Measurements from ENCODE around the gene CDCA4.

The CDCA4 gene

DNA sequence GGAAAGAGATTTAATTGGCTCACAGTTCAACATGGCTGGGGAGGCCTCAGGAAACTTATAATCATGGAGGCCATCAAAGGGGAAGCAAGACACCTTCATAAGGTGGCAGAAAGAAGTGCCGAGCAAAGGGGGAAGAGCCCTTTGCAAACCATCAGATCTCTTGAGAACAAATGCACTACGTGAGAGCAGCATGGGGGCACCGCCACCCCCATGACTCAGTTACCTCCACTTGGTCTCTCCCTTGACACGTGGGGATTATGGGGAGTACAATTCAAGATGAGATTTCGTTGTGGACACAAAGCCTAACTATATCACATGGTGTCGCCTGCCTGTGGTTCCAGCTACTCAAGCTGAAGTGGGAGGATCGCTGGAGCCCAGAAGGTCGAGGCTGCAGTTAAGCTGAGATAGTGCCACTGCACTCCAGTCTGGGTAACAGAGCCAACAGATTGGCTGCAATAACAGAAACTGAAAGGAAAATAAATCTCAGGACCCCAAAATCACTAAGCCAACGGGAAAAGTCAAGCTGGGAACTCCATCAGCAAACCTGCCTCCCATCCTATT, 10.0 kb upstream of the CDCA4 start:
- TF ChIP-seq, protein P1, sequence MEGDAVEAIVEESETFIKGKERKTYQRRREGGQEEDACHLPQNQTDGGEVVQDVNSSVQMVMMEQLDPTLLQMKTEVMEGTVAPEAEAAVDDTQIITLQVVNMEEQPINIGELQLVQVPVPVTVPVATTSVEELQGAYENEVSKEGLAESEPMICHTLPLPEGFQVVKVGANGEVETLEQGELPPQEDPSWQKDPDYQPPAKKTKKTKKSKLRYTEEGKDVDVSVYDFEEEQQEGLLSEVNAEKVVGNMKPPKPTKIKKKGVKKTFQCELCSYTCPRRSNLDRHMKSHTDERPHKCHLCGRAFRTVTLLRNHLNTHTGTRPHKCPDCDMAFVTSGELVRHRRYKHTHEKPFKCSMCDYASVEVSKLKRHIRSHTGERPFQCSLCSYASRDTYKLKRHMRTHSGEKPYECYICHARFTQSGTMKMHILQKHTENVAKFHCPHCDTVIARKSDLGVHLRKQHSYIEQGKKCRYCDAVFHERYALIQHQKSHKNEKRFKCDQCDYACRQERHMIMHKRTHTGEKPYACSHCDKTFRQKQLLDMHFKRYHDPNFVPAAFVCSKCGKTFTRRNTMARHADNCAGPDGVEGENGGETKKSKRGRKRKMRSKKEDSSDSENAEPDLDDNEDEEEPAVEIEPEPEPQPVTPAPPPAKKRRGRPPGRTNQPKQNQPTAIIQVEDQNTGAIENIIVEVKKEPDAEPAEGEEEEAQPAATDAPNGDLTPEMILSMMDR (IDR thresholded peaks at IDR 0.05), result no peak

GRCh38 chr14:105030194-105030593, 9.3 kb upstream of the CDCA4 start:
- TF ChIP-seq, protein P1 (IDR thresholded peaks at IDR 0.05), result no peak

DNA sequence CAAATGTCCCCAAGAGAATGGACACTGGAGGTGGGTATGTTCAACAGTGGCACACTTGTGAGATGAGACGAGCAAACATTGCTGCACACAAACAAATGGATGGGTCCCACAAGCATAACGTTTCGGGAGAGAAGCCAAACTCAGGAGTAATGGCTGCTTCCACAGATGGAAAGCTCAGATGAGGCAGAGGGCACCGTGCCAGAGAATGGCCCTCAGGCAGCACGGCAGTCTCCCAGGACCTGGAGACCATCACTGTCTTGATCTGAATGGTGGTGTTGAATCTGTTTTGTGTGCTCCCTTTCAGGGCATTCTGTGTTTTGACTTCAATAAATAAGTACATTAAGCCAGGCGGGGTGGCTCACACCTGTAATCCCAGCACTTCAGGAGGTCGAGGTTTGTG, 8.5 kb upstream of the CDCA4 start:
- TF ChIP-seq, protein P1 (IDR thresholded peaks at IDR 0.05), result no peak

DNA sequence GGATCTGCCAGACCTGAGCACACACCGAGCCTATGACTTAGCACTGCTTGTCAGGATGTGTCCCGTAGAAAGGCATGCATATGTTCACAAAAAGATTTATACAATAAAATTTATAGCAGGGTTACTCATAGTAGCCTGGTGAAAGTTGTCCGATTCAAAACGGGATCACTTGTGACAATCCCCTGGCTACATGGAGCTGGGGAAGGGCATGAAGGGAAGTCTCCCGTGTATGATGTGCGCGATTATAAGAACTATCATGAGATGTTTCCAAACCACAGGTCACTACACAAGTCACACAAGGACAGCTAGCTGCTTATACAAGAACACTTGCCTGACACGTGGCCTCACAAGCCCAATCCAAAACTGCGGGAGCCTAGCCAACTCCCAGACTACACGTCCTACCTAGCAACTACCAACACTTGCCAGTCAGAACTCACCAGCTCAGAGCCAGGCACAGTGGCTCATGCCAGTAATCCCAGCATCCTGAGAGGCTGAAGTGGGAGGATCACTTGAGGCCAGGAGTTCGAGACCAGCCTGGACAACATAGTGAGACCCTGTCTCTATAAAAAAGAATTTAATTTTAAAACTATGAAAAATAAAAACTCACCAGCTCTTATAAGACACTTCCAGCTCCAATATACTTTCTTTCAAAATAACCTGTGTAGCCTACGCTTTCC, 7.5 kb upstream of the CDCA4 start:
- TF ChIP-seq, protein P1 (IDR thresholded peaks at IDR 0.05), result no peak

DNA sequence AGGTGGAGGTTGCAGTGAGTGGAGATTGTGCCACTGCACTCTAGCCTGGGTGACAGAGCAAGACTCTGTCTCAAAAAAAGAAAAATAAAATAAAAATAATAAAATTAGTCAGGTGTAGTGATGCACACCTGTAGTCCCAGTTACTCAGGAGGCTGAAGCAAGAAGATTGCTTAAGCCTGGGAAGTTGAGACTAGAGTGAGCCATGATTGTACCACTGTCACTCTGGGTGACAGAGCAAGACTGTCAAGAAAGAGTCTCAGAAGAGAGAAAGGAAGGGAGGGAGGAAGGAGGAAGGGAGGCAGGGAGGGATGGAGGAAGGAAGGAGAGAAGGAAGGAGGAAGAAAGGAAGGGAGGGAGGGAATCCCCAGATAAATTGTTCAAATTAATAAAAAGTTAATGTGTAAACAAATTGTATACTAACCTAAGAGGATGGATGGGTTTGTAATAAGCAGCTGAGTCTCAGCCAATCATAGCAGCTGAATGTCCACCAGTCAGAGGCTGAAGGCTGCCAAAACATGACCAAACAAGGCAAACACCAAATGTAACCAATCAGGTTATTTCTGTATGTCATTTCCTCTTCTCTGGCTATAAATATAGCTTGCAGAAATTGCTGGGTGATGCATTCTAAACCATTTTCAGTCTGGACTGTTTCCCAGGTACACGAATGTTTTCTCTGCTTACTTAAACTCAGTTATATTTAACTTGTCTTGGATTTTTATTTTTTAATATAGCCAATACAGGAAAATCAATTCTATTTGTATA, 6.1 kb upstream of the CDCA4 start:
- TF ChIP-seq, protein P1 (IDR thresholded peaks at IDR 0.05), result no peak

DNA sequence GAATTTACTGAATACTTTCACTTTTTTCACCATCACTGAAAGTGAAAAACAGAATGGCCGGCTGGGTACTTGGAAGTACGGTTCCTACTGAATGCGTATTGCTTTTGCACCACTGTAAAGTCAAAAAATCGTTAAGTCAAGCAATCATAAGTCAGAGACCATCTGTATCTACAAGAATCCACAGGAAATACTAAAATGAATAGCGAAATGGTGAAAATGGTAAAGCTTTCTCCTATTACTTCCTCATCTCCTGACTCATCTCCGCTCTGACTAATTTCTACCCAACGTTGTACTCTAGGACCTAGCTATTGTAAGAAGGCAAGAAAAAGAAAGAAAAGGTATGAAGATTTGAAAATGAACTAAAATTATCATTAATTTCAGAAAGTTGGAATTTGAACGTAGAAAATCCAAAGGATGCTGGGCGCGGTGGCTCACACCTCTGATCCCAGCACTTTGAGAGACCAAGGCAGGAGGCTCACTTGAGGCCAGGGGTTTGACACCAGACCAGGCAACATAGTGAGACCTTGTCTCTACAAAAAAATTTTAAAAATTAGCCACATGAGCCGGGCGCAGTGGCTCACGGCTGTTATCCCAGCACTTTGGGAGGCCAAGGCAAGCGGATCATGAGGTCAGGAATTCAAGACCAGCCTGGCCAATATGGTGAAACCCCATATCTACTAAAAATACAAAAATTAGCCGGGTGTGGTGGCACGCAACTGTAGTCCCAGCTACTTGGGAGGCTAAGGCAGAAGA, 5.3 kb upstream of the CDCA4 start:
- TF ChIP-seq, protein P1 (IDR thresholded peaks at IDR 0.05), result no peak

GRCh38 chr14:105025429-105025828, 4.5 kb upstream of the CDCA4 start:
- TF ChIP-seq, protein P1 (IDR thresholded peaks at IDR 0.05), result no peak

All from LNCAP (cell line).